ENCODE results near the gene GNAS. TPM values are rescaled to one million over a fixed set of nuclear protein-coding genes. Genes with fewer than 3 reads are reported as not detected.

GNAS gene
- total RNA-seq, 2 experiments from 2014 or later, result 1,245 to 1,317 TPM

- no peaks in the 10 kb centered on the region for H3K36me3 ChIP-seq (ENCODE audit: insufficient read depth, low read length)
- Mint-ChIP-seq H3K27ac (no peak overlapping the region), H3K27me3 (peaks cover 29% of the 10 kb centered on the region), H3K4me1 (ENCODE audit: low read depth) (no peaks in the 10 kb centered on the region), H3K4me3 (no peak overlapping the region), H3K9me3 (no peaks in the 10 kb centered on the region), H3K36me3 (ENCODE audit: low read depth) (no peaks in the 10 kb centered on the region)
- ChIA-PET POLR2A (no interaction called here), CTCF (no interaction called here)
- no peak overlapping the region for H3K27ac ChIP-seq (ENCODE audit: low read depth in 1 of 2, low read length in 2 of 2)
- DNase-seq (no peak), ATAC-seq (ENCODE audit: poor library complexity) (no peak)
- H3K4me3 ChIP-seq (ENCODE audit: low read length), result no peak overlapping the region
- no peaks in the 10 kb centered on the region for H3K4me1 ChIP-seq (ENCODE audit: insufficient read depth, low read length)
- intact Hi-C loops (cut with DNase I, micrococcal nuclease), result no loop called here
- no peak for TF ChIP-seq CTCF (IDR thresholded peaks at IDR 0.05)
- H3K9me3 ChIP-seq (ENCODE audit: control insufficient read depth in 1 of 2, insufficient read depth in 1 of 2, low read length in 2 of 2), result peaks cover 0 to 17% of the 10 kb centered on the region in 2 experiments
- peaks cover 3 to 9% of the 10 kb centered on the region in 2 experiments for H3K27me3 ChIP-seq (ENCODE audit: control insufficient read depth in 1 of 2, insufficient read depth in 2 of 2, low read length in 2 of 2)
These were observed 44.1 kb upstream of the GNAS start for GRCh38 chr20:58808271-58809046.

GRCh38 chr20:58810116-58810878 lies 42.2 kb upstream of the GNAS start:
- Histone ChIP-seq H3K36me3 (ENCODE audit: insufficient read depth, low read length) (no peaks in the 10 kb centered on the region), H3K4me1 (ENCODE audit: insufficient read depth, low read length) (no peaks in the 10 kb centered on the region), H3K27me3 (ENCODE audit: control insufficient read depth in 1 of 2, insufficient read depth in 2 of 2, low read length in 2 of 2) (peaks cover under 1 to 4% of the 10 kb centered on the region in 2 experiments), H3K9me3 (ENCODE audit: control insufficient read depth in 1 of 2, insufficient read depth in 1 of 2, low read length in 2 of 2) (peaks cover 0 to 14% of the 10 kb centered on the region in 2 experiments), H3K4me3 (ENCODE audit: low read length) (no peak overlapping the region), H3K27ac (ENCODE audit: low read depth in 1 of 2, low read length in 2 of 2) (no peak overlapping the region)
- no peak for TF ChIP-seq CTCF (IDR thresholded peaks at IDR 0.05)
- H3K27ac Mint-ChIP-seq, result no peak overlapping the region
- DNase-seq, result no peak
- CTCF ChIA-PET, result no interaction called here
- no peaks in the 10 kb centered on the region for H3K9me3 Mint-ChIP-seq
- no peak overlapping the region for H3K4me3 Mint-ChIP-seq
- H3K27me3 Mint-ChIP-seq, result peaks cover 37% of the 10 kb centered on the region
- H3K36me3 Mint-ChIP-seq (ENCODE audit: low read depth), result no peaks in the 10 kb centered on the region
- POLR2A ChIA-PET, result no interaction called here
- intact Hi-C loops (cut with DNase I, micrococcal nuclease), result no loop called here
- H3K4me1 Mint-ChIP-seq (ENCODE audit: low read depth), result no peaks in the 10 kb centered on the region
- ATAC-seq (ENCODE audit: poor library complexity), result no peak

- H3K27ac Mint-ChIP-seq, result no peak overlapping the region
- ChIA-PET POLR2A (no interaction called here), CTCF (no interaction called here)
- Histone ChIP-seq H3K9me3 (ENCODE audit: control insufficient read depth in 1 of 2, insufficient read depth in 1 of 2, low read length in 2 of 2) (peaks cover 0 to 14% of the 10 kb centered on the region in 2 experiments), H3K4me3 (ENCODE audit: low read length) (no peak overlapping the region), H3K4me1 (ENCODE audit: insufficient read depth, low read length) (no peaks in the 10 kb centered on the region), H3K27me3 (ENCODE audit: control insufficient read depth in 1 of 2, insufficient read depth in 2 of 2, low read length in 2 of 2) (peaks cover 4% of the 10 kb centered on the region in 2 experiments), H3K36me3 (ENCODE audit: insufficient read depth, low read length) (no peaks in the 10 kb centered on the region), H3K27ac (ENCODE audit: low read depth in 1 of 2, low read length in 2 of 2) (no peak overlapping the region)
- no peaks in the 10 kb centered on the region for H3K36me3 Mint-ChIP-seq (ENCODE audit: low read depth)
- ATAC-seq (ENCODE audit: poor library complexity) (no peak), DNase-seq (no peak)
- H3K9me3 Mint-ChIP-seq, result no peaks in the 10 kb centered on the region
- H3K27me3 Mint-ChIP-seq, result peaks cover 42% of the 10 kb centered on the region
- TF ChIP-seq CTCF (IDR thresholded peaks at IDR 0.05), result no peak
- intact Hi-C loops (cut with DNase I, micrococcal nuclease), result no loop called here
- H3K4me3 Mint-ChIP-seq, result no peak overlapping the region
- no peaks in the 10 kb centered on the region for H3K4me1 Mint-ChIP-seq (ENCODE audit: low read depth)
These were observed 41.7 kb upstream of the GNAS start for GRCh38 chr20:58810879-58811250.

Data from CD4-positive, alpha-beta T cell (primary cell).